Activated T-helper 9 cell treated with anti-CD3 and anti-CD28 coated beads, Interleukin-2, amount 50 U/mL, for 16 hours (primary cell): Measurements from ENCODE around the gene RITA1.
A peak's percentile ranks its signal among the peaks of the same experiment; 100 is the strongest.
"Not testable (repeated sequence)": the region's sequence is repeated elsewhere in the genome, so short reads cannot be mapped to it uniquely, and the experiment has no call there.

Experiments
- DNase-seq: peaks from one replicate; pipeline ENCODE4 v3.0.0-alpha.2; 2020; ENCODE audit warnings: low read depth

Gene RITA1, protein sequence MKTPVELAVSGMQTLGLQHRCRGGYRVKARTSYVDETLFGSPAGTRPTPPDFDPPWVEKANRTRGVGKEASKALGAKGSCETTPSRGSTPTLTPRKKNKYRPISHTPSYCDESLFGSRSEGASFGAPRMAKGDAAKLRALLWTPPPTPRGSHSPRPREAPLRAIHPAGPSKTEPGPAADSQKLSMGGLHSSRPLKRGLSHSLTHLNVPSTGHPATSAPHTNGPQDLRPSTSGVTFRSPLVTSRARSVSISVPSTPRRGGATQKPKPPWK

DNA sequence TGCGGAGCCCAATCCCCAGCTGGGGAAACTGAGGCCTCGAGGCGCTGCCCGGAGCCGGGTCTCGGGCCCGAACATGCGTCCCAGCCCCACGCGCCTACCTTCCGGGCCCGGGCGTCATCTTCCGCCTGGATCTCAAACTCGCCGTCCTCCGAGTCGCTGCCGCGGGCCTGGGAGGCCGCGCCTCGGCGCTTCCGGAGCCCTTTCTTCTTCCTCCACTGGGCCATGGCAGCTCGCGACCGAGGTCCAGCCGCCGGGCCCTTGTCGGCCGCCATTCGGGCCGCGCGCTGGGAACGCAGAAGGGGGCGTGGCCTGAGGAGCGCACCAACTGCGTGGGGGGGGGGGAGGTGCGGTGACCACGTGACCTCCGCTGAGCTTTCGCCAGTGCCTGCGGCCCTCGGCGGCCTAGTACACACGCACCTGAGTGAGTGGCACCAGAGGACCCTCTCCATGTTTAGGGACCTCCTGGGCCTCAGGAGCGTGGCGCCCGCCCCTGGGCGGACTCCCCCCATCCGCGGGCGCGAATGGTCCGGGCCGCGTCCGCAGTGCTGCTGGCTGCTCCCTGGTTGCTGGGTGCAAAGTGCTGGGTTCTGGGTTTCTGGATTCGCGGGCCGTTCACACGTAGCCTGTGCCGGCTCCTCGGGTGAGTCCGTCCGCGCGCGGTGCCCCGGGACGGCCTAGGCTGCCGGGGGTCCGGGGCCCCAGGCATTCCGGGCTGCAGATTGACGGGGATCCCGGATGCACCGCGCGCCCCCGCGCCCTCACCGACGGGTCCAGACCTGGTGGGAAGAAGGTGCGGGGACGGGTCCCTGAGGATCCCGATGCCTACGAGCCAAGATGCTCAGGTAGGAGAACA lies at the start of gene RITA1, which contains the start of gene DDX54:
Gene RITA1, plus strand, starts transcription at position 542 of the 853 bp plus-strand sequence. CDS start 1,026 bp downstream, outside the sequence.
Gene DDX54, minus strand, starts transcription at position 299 of the 853 bp plus-strand sequence. Its CDS starts 27 bp downstream, at position 272.
- DNase-seq, result peak; percentile 73

- no peak for DNase-seq
Observed at GRCh38 chr12:113136128-113136989, 49.2 kb upstream of the RITA1 start.

GRCh38 chr12:113136990-113137511 lies 48.5 kb upstream of the RITA1 start:
- no peak for DNase-seq

GRCh38 chr12:113137861-113138783 lies 47.4 kb upstream of the RITA1 start:
- no peak for DNase-seq

DNA sequence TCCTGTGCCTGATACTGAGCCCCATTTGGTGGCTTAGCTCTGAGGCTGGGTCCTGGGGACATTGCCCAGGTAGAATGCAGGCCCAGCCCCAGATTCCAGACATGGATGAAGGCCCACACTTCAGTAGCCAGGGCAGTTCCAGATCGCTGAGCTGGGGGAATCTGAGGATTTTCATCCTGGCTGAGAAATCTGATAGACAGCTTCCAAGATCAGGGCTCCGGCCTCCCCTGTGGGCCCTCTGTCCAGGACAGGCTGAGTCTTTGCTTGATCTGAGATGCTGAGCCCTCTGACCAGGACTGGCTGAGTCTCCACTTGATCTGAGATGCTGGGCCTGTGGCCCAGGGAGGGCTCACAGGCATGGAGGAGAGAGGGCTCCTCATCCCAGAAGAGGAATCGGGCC lies 46.7 kb upstream of the RITA1 start:
- DNase-seq, result no peak

DNA sequence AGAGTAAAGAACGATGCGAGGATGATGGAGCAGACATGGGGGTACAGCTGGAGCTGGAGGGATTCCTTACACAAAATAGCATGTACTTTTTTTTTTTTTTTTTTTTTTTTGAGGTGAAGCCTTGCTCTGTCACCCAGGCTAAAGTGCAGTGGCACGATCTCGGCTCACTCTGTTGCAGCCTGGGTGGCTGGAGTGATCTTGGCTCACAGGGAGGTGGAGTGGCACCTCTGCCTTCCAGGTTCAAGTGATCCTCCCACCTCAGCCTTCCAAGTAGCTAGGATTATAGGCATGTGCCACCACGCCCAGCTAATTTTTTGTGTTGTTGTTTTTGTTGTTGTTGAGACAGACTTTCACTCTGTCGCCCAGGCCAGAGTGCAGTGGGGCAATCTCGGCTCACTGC lies 44.8 kb upstream of the RITA1 start:
- no peak for DNase-seq

DNA sequence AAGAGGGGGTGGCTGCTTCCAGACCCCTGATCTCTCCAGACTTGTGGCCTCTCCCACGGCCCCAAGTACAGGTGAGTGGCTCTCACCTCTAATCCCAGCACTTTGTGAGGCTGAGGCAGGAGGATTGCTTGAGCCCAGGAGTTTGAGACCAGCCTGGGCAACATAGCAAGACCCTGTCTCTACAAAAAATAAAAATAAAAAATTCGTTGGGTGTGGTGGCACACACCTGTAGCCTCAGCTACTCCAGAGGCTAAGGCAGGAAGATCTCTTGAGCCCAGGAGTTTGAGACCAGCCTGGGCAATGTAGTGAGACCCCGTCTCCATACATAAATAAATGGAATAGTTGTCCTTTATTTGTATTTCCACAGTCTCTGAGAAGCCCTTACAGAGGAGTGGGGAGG lies 43.8 kb upstream of the RITA1 start:
- DNase-seq, result not testable (repeated sequence)

DNA sequence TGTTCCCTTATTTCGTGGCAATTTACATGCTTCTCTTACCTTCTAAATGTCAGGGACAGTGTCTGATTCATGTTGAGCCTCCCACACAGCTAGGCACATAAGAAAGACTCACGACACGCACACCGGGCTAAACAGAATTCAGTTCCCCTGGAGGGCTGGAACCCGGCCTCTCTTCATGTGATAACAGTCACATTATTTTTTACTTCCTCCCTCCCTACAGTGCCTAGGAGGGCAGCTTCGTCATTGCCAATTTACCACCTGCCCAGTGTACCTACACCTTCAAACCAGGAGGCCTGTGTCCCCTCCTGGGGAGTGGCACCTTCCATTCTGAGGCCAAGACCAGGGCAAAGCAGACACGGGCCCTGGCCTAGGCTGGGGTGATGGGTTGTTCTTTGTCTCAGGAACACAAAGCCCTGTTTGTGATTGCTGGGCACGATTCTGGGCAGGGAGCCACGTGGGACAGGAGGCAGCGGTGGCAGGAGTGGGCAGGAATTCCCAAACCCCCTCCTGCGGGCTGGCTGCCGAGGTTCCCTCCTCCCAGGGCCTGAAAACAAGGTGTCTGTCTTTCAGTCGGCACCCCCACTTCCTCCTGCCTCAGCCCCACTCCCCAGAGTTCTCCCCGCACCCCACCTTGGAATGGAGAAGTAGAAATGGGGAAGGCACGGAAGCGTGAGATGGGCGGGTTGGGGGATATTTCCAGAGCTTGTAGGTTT lies 43.2 kb upstream of the RITA1 start:
- no peak for DNase-seq

DNA sequence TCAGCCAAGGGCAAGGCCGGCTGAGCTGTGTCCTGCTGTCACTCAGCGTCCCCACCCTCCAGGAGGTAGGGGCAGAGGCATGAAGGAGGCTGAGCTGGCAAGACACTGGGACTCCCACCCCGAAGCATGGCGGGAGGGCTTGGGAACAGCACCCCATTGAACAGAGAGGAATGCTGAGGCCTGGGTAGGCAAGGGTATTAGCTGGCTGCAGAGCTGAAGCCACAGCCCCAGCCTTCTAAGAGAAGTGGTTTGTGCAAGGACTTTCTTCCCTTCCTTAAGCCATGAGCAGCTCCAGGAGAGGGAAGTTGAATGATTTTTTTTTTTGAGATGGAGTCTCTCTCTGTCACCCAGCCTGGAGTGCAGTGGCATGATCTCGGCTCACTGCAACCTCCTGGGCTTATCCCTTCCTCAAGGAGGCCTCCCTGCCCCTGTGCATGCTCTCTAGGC lies 42.6 kb upstream of the RITA1 start:
- no peak for DNase-seq

DNA sequence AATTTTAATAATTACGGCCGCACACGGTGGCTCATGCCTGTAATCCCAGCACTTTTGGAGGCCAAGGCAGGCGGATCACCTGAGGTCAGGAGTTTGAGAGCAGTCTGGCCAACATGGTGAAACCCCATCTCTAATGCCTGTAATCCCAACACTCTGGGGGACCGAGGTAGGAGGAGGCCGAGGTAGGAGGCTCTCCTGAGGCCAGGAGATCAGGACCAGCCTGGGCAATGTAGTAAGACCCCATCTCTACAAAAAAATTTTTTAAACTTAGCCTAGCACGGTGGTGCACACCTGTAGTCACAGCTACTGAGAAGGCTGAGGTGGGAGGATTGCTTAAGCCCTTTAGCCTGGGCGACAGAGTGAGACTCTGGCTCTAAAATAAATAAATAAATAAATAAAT lies 41.6 kb upstream of the RITA1 start:
- no peak for DNase-seq

GRCh38 chr12:113144806-113145205 lies 40.7 kb upstream of the RITA1 start:
- DNase-seq, result no peak

GRCh38 chr12:113145720-113146551 lies 39.6 kb upstream of the RITA1 start:
- no peak for DNase-seq

GRCh38 chr12:113146999-113147398 lies 38.5 kb upstream of the RITA1 start:
- DNase-seq, result no peak

DNA sequence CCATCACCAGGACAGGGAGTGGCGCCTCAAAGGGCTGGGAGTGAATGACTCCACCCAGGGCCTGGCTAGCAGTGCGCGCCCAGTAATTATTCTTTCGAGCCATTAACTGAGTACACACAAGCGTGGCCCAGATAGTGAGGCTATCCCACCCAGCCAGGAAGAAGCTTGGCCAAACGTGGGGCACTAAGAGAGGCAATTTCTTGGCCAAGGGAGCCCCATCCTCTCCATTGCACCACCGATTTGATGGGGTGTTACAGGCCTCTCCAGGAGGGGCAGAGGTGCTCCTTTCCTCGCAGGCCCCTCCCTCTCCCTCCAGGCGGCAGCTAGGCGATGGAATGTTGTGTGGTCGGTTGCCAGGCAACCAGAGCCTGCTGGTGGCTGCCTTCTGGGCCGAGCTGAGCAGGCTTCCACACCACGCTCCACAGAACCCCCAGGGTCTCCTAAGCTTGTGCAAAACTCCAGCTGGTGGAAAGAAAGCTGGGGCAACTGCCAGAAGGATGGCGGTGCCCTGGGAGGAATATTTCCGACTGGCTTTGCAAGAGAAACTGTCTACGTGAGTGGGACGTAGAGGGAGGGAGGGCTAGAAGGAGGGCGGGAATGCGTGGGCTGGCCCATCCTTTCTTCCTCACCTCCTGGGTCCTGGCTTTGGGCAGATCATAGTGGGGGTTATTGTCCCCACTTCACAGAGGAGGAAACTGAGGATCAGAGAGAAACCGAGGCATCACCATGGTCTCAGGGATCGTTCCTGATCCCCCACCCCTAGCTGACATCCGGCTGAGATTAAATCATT lies 36.0 kb upstream of the RITA1 start, which contains the start of gene CFAP73:
Gene CFAP73, plus strand, starts transcription at position 364 of the 790 bp plus-strand sequence. Its CDS starts 134 bp downstream, at position 498.
- no peak for DNase-seq

DNA sequence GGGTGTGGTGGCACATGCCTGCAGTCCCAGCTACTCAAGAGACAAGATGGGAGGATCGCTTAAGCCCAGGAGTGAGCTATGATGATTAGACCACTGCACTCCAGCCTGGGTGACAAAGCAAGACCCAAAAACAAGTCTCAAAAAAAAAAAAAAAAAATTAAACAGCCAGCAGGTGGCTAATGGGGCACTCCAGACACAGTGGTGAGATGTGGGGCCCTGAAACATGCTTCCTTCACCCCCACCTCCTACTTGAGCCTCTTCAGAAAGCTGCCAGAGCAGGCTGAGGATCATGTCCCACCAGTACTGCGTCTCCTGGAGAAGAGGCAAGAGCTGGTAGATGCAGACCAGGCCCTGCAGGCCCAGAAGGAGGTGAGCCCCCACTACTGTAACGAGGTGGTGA lies 33.9 kb upstream of the RITA1 start:
- DNase-seq, result no peak

DNA sequence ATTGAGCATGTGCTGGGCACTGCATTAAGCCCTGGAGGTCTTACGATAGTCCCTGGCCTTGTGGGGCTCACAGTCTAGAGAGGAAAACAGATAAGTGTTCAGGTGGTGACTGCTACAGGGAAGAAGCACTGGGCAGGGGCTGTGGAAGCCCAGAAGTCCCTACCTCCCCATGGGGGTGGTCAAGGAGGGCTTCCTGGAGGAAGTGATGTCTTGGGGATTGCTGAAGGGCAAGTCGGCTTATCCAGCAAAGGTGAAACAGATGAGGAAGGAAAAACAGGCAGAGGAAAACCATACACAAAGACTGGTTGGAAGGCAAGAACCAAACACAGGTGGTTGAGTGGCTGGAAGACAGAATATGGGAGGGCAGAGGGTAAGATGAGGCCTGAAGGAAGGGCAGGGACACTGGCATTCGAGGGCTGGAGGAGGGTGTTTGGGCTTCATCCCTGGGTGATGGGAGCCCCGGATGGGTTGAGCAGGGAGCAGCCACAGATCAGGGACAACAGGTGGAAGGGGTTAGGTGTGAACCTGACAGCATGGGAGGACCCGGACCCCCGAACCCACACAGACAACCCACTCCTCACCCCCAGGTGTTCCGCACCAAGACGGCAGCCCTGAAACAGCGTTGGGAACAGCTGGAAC lies 33.2 kb upstream of the RITA1 start:
- DNase-seq, result no peak
